A549 (cell line): Measurements from ENCODE around the gene MAP3K8.

Experiments used
- BHLHE40 ChIP-seq: IDR thresholded peaks from 2 replicates; pipeline ENCODE4 v1.6.1; 2012; ENCODE audit warnings: low read depth, low read length, inconsistent platforms
- CHD4 ChIP-seq: fragments of 200-600 bp; sonication (generic); IDR thresholded peaks from 2 replicates; pipeline ENCODE4 v1.6.1; 2016; ENCODE audit warnings: antibody characterized with exemption, mild to moderate bottlenecking, borderline replicate concordance
- GATA3 ChIP-seq: IDR thresholded peaks from 2 replicates; pipeline ENCODE4 v1.6.1; 2012; ENCODE audit warnings: borderline replicate concordance
- JUNB ChIP-seq: fragments of >200 bp; sonication (Bioruptor Twin); formaldehyde crosslinking; IDR thresholded peaks from 2 replicates; pipeline ENCODE4 v1.6.1; 2016
- MAFK ChIP-seq: fragments of 450-650 bp; IDR thresholded peaks from 2 replicates; pipeline ENCODE4 v1.6.1; 2014; ENCODE audit not compliant: partially characterized antibody
- PHF8 ChIP-seq: fragments of 200-600 bp; sonication (generic); IDR thresholded peaks from 2 replicates; pipeline ENCODE4 v1.6.1; 2016; ENCODE audit warnings: low read depth, mild to moderate bottlenecking, antibody characterized with exemption, moderate library complexity, borderline replicate concordance
- POLR2A ChIP-seq: IDR thresholded peaks from 2 replicates; pipeline ENCODE4 v1.6.1; 2012; ENCODE audit warnings: mild to moderate bottlenecking, low read length
- RAD21 ChIP-seq, 2 experiments: fragments of >200 bp in 1 of 2; sonication (Bioruptor Twin) in 1 of 2; formaldehyde crosslinking in 1 of 2; IDR thresholded peaks in 1 of 2; conservative IDR thresholded peaks in 1 of 2; 2 replicates in 1 of 2; 3 replicates in 1 of 2; pipeline ENCODE4 v1.6.1; 2012 to 2018; ENCODE audit warnings: inconsistent platforms in 1 of 2
- TFCP2L1 ChIP-seq: fragments of 250-450 bp; sonication (Bioruptor Pico); IDR thresholded peaks from 2 replicates; pipeline ENCODE4 v1.5.0; 2021; ENCODE audit warnings: mild to moderate bottlenecking
- TF ChIP-seq, protein P1 (sequence below): IDR thresholded peaks from 2 replicates; pipeline ENCODE4 v1.6.1; 2012
- TF ChIP-seq, protein P2 (sequence below): fragments of >200 bp; sonication (Bioruptor Twin); formaldehyde crosslinking; IDR thresholded peaks from 3 replicates; pipeline ENCODE4 v1.5.1; 2016
- TF ChIP-seq, protein P3 (sequence below): fragments of 200-600 bp; sonication (generic); IDR thresholded peaks from 2 replicates; pipeline ENCODE4 v1.6.1; 2016; ENCODE audit warnings: antibody characterized with exemption, mild to moderate bottlenecking, moderate library complexity
- TF ChIP-seq, protein P4 (sequence below): fragments of 450-650 bp; IDR thresholded peaks from 2 replicates; pipeline ENCODE4 v1.6.1; 2014; ENCODE audit warnings: antibody characterized with exemption

DNA sequence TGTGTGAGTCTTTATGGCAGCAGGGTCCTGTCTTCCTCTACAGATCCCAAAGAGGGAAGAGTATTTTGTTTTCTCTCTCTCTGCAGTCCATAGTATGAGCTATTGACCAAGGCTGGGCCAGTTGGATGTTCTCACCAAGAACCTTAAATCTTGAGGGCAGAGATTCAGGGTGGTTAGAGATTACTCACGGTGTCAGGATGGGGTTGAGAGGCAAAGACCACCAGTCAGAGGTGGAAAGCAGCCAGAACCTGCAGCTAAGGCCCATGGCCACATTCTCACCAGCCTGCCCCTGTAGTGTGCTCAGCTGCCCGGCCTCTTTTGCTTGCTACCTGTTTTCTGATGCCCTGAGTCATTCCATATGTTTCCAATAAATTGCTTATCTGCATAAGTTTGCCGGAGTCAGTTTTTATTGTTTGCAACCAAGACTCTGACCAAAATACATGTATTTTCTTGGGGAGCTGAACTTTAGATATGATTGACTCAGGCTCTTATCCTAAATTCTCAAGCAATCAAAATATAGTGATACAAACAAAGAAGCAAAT lies 67.0 kb downstream of the MAP3K8 start:
- TF ChIP-seq CHD4 (no peak), BHLHE40 (no peak), RAD21 (conservative IDR thresholded peaks at IDR 0.05 in 1 of 2, IDR thresholded peaks at IDR 0.05 in 1 of 2) (no peak), POLR2A (no peak), MAFK (no peak), JUNB (no peak), PHF8 (no peak), TFCP2L1 (no peak), GATA3 (no peak)
- TF ChIP-seq, protein P1, sequence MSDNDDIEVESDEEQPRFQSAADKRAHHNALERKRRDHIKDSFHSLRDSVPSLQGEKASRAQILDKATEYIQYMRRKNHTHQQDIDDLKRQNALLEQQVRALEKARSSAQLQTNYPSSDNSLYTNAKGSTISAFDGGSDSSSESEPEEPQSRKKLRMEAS: no peak
- TF ChIP-seq, protein P2, sequence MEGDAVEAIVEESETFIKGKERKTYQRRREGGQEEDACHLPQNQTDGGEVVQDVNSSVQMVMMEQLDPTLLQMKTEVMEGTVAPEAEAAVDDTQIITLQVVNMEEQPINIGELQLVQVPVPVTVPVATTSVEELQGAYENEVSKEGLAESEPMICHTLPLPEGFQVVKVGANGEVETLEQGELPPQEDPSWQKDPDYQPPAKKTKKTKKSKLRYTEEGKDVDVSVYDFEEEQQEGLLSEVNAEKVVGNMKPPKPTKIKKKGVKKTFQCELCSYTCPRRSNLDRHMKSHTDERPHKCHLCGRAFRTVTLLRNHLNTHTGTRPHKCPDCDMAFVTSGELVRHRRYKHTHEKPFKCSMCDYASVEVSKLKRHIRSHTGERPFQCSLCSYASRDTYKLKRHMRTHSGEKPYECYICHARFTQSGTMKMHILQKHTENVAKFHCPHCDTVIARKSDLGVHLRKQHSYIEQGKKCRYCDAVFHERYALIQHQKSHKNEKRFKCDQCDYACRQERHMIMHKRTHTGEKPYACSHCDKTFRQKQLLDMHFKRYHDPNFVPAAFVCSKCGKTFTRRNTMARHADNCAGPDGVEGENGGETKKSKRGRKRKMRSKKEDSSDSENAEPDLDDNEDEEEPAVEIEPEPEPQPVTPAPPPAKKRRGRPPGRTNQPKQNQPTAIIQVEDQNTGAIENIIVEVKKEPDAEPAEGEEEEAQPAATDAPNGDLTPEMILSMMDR: no peak
- TF ChIP-seq, protein P3, sequence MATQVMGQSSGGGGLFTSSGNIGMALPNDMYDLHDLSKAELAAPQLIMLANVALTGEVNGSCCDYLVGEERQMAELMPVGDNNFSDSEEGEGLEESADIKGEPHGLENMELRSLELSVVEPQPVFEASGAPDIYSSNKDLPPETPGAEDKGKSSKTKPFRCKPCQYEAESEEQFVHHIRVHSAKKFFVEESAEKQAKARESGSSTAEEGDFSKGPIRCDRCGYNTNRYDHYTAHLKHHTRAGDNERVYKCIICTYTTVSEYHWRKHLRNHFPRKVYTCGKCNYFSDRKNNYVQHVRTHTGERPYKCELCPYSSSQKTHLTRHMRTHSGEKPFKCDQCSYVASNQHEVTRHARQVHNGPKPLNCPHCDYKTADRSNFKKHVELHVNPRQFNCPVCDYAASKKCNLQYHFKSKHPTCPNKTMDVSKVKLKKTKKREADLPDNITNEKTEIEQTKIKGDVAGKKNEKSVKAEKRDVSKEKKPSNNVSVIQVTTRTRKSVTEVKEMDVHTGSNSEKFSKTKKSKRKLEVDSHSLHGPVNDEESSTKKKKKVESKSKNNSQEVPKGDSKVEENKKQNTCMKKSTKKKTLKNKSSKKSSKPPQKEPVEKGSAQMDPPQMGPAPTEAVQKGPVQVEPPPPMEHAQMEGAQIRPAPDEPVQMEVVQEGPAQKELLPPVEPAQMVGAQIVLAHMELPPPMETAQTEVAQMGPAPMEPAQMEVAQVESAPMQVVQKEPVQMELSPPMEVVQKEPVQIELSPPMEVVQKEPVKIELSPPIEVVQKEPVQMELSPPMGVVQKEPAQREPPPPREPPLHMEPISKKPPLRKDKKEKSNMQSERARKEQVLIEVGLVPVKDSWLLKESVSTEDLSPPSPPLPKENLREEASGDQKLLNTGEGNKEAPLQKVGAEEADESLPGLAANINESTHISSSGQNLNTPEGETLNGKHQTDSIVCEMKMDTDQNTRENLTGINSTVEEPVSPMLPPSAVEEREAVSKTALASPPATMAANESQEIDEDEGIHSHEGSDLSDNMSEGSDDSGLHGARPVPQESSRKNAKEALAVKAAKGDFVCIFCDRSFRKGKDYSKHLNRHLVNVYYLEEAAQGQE: no peak
- TF ChIP-seq, protein P4, sequence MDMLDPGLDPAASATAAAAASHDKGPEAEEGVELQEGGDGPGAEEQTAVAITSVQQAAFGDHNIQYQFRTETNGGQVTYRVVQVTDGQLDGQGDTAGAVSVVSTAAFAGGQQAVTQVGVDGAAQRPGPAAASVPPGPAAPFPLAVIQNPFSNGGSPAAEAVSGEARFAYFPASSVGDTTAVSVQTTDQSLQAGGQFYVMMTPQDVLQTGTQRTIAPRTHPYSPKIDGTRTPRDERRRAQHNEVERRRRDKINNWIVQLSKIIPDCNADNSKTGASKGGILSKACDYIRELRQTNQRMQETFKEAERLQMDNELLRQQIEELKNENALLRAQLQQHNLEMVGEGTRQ: no peak
